ENCODE measurements around the gene PLEKHN1. TPM values are rescaled to one million over a fixed set of nuclear protein-coding genes. Genes with fewer than 3 reads are reported as not detected.

PLEKHN1 gene
- total RNA-seq, 1 experiment from 2014 or later = not detected

- CTCF ChIA-PET = interaction anchor here (1.5 to 3.0 kb wide), 2 partner anchors 10 kb away, joined by 3 to 14 read pairs; partner anchors contain the start of gene ISG15
- POLR2A ChIA-PET (ENCODE audit: low non-redundant PET) = interaction anchor here (0.6 kb wide), 1 partner anchor 25 kb away, joined by 5 read pairs; no protein-coding TSS in a partner anchor
- DNase-seq (ENCODE audit: low spot score) = no peak
Observed at GRCh38 chr1:1003618-1004419, 37.5 kb downstream of the PLEKHN1 start.

GRCh38 chr1:1004420-1004779 lies 38.1 kb downstream of the PLEKHN1 start:
- no peak for TF ChIP-seq EZH2 (IDR thresholded peaks at IDR 0.05; ENCODE audit: borderline replicate concordance, low read depth, low read length, poor library complexity, severe bottlenecking)
- BruUV-seq (replicated peaks) = no TSS peak
- peak overlapping the region; percentile 30 for H3K27ac ChIP-seq (ENCODE audit: low read depth, low read length, poor library complexity, severe bottlenecking)
- CTCF ChIA-PET = interaction anchor here (1.5 kb wide), 1 partner anchor 10 kb away, joined by 3 read pairs; no protein-coding TSS in a partner anchor
- no peaks in the 10 kb centered on the region for H3K9me3 ChIP-seq (ENCODE audit: low read depth, low read length, poor library complexity, severe bottlenecking)
- POLR2A ChIA-PET (ENCODE audit: low non-redundant PET) = no interaction called here
- H3K4me3 ChIP-seq (ENCODE audit: low read depth, low read length, poor library complexity, severe bottlenecking) = no peak overlapping the region
- H3K4me1 ChIP-seq (ENCODE audit: insufficient read depth, low read length, poor library complexity, severe bottlenecking) = peaks cover 18% of the 10 kb centered on the region
- no peaks in the 10 kb centered on the region for H3K27me3 ChIP-seq (replicated peaks; ENCODE audit: insufficient read depth, low read depth, low read length, poor library complexity)
- H3K36me3 ChIP-seq (ENCODE audit: insufficient read depth, low read length, poor library complexity, severe bottlenecking) = no peaks in the 10 kb centered on the region
- intact Hi-C loops (cut with micrococcal nuclease; ENCODE audit: unreplicated experiment) = loop anchor here (5.0 kb wide), 1 partner anchor 58 kb away; no protein-coding TSS in a partner anchor
- no peak for DNase-seq (ENCODE audit: low spot score)

More at GRCh38 chr1:1003618-1004419, 37.5 kb downstream of the PLEKHN1 start:
- no peak overlapping the region for H3K27ac ChIP-seq (ENCODE audit: low read depth, low read length, poor library complexity, severe bottlenecking)
- H3K36me3 ChIP-seq (ENCODE audit: insufficient read depth, low read length, poor library complexity, severe bottlenecking) = no peaks in the 10 kb centered on the region
- TF ChIP-seq CTCF (conservative IDR thresholded peaks at IDR 0.05; ENCODE audit: low read depth, low read length) = no peak
- TF ChIP-seq EZH2 (IDR thresholded peaks at IDR 0.05; ENCODE audit: borderline replicate concordance, low read depth, low read length, poor library complexity, severe bottlenecking) = no peak
- H3K9me3 ChIP-seq (ENCODE audit: low read depth, low read length, poor library complexity, severe bottlenecking) = no peaks in the 10 kb centered on the region
- peaks cover 18% of the 10 kb centered on the region for H3K4me1 ChIP-seq (ENCODE audit: insufficient read depth, low read length, poor library complexity, severe bottlenecking)
- BruUV-seq (replicated peaks) = no TSS peak
- H3K27me3 ChIP-seq (replicated peaks; ENCODE audit: insufficient read depth, low read depth, low read length, poor library complexity) = no peaks in the 10 kb centered on the region
- no peak overlapping the region for H3K4me3 ChIP-seq (ENCODE audit: low read depth, low read length, poor library complexity, severe bottlenecking)
- intact Hi-C loops (cut with micrococcal nuclease; ENCODE audit: unreplicated experiment) = loop anchor here (5.0 kb wide), 1 partner anchor 58 kb away; no protein-coding TSS in a partner anchor

- no peak for DNase-seq (ENCODE audit: low spot score)
- Histone ChIP-seq H3K36me3 (ENCODE audit: insufficient read depth, low read length, poor library complexity, severe bottlenecking) (no peaks in the 10 kb centered on the region), H3K4me3 (ENCODE audit: low read depth, low read length, poor library complexity, severe bottlenecking) (no peak overlapping the region), H3K4me1 (ENCODE audit: insufficient read depth, low read length, poor library complexity, severe bottlenecking) (peaks cover 18% of the 10 kb centered on the region), H3K27me3 (replicated peaks; ENCODE audit: insufficient read depth, low read depth, low read length, poor library complexity) (no peaks in the 10 kb centered on the region), H3K27ac (ENCODE audit: low read depth, low read length, poor library complexity, severe bottlenecking) (peak overlapping the region; percentile 30), H3K9me3 (ENCODE audit: low read depth, low read length, poor library complexity, severe bottlenecking) (no peaks in the 10 kb centered on the region)
- POLR2A ChIA-PET (ENCODE audit: low non-redundant PET) = no interaction called here
- TF ChIP-seq EZH2 (IDR thresholded peaks at IDR 0.05; ENCODE audit: borderline replicate concordance, low read depth, low read length, poor library complexity, severe bottlenecking) (no peak), CTCF (conservative IDR thresholded peaks at IDR 0.05; ENCODE audit: low read depth, low read length) (no peak)
- no TSS peak for BruUV-seq (replicated peaks)
- intact Hi-C loops (cut with micrococcal nuclease; ENCODE audit: unreplicated experiment) = loop anchor here (5.0 kb wide), 1 partner anchor 57 kb away; no protein-coding TSS in a partner anchor
- CTCF ChIA-PET = interaction anchor here (1.5 kb wide), 1 partner anchor 9 kb away, joined by 3 read pairs; no protein-coding TSS in a partner anchor
Observed at GRCh38 chr1:1004780-1005697, 38.8 kb downstream of the PLEKHN1 start.

Measured in A673 (cell line).